NCI-H2171 treated with DMSO at 0.1 percent for 48 hours (cell line): Measurements from ENCODE around the gene XPNPEP1.

Experiments used
- DNase-seq: peaks from one replicate; lab custom pipeline; 2025; lab: John Stamatoyannopoulos, UW

Gene XPNPEP1

GRCh38 chr10:109922976-109923921 is at the start of gene XPNPEP1:
XPNPEP1 (minus strand) TSS chr10:109923511; CDS start chr10:109923433, 78 bp downstream.
- DNase-seq = peak; percentile 58

- no peak for DNase-seq
These were observed 49.2 kb upstream of the XPNPEP1 start for GRCh38 chr10:109972372-109973001.

GRCh38 chr10:109971634-109972033 is 48.3 kb upstream of the XPNPEP1 start:
- no peak for DNase-seq

- DNase-seq = no peak
These were observed 46.5 kb upstream of the XPNPEP1 start for GRCh38 chr10:109969760-109970346.

GRCh38 chr10:109968953-109969759 is 45.8 kb upstream of the XPNPEP1 start:
- DNase-seq = no peak

- DNase-seq = no peak
These were observed 44.4 kb upstream of the XPNPEP1 start for GRCh38 chr10:109967739-109968088.

- DNase-seq = peak; percentile 60
These were observed 43.8 kb upstream of the XPNPEP1 start for GRCh38 chr10:109966961-109967738.

- DNase-seq = no peak
These were observed 41.0 kb upstream of the XPNPEP1 start for GRCh38 chr10:109964318-109964717.

GRCh38 chr10:109963439-109963838 is 40.1 kb upstream of the XPNPEP1 start:
- peak; percentile 49 for DNase-seq

- DNase-seq = peak; percentile 42
These were observed 38.9 kb upstream of the XPNPEP1 start for GRCh38 chr10:109962247-109962646.

GRCh38 chr10:109961174-109962001 is 38.1 kb upstream of the XPNPEP1 start:
- DNase-seq = peak; percentile 91

GRCh38 chr10:109960682-109961081 is 37.4 kb upstream of the XPNPEP1 start:
- DNase-seq = no peak

GRCh38 chr10:109959259-109960145 is 36.2 kb upstream of the XPNPEP1 start:
- peak; percentile 27 for DNase-seq

GRCh38 chr10:109958059-109958458 is 34.7 kb upstream of the XPNPEP1 start:
- DNase-seq = peak; percentile 26

GRCh38 chr10:109957092-109957797 is 33.9 kb upstream of the XPNPEP1 start:
- DNase-seq = peak; percentile 78

- peak; percentile 16 for DNase-seq
These were observed 33.3 kb upstream of the XPNPEP1 start for GRCh38 chr10:109956454-109957091.

- no peak for DNase-seq
These were observed 30.5 kb upstream of the XPNPEP1 start for GRCh38 chr10:109953766-109954165.

GRCh38 chr10:109952526-109952925 is 29.2 kb upstream of the XPNPEP1 start:
- no peak for DNase-seq
